DMS153 treated with DMSO at 0.1 percent for 48 hours (cell line): Measurements from ENCODE around the gene LPP.
"Not testable (repeated sequence)": the region's sequence is repeated elsewhere in the genome, so short reads cannot be mapped to it uniquely, and the experiment has no call there.

ENCODE experiments used
- DNase-seq: peaks from one replicate; lab custom pipeline; 2025; ENCODE audit not compliant: unreplicated experiment; lab: John Stamatoyannopoulos, UW

Gene LPP

DNA sequence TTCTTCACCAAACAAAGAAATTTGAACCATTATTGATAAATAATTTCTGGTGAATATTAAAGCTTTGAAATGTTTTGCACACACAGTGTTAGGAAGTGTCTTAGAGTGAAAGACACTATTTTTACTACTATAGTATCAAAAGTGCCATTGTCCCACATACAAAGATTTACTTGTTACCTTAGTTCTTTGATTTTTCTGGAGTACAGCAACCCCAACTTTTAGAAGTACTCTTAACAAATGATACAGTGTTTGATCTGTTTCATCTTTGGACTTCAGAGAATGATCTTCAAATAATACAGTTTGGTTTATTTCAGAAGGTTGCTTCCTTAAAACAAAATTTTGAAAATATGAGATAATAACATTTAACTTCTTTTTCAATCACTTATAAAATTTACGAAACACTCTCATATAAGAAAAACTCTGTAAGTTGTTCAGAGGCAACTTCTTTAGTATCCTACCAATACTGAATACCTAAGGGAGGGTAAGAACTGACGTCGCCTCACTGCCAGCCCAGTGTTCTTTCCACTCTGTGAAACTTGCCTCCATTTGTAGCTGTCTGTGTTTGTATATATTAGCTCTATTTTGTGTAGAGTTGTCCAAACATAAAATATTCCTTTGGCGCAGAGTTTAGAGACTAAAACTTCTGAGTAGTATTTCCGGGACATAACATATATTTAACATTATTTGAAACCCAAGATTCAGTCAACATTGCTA is 464.2 kb downstream of the LPP start:
- DNase-seq = no peak

DNA sequence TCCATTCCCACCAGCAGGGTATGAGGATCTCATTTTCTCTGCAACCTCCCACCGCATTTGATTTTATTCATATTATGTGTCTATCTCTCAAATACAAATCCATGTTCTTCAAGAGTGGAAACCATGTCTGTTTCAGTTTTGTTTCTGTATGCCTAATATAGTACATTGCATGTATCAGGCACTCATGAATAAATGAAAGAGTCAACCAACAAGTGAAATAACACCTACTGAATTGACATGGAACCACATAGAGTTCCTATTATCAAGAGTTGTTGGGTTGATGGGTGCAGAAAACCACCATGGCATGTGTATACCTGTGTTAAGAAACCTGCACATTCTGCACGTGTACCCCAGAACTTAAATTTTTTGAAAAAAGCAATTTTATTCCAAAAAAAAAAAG is 466.8 kb downstream of the LPP start:
- no peak for DNase-seq

DNA sequence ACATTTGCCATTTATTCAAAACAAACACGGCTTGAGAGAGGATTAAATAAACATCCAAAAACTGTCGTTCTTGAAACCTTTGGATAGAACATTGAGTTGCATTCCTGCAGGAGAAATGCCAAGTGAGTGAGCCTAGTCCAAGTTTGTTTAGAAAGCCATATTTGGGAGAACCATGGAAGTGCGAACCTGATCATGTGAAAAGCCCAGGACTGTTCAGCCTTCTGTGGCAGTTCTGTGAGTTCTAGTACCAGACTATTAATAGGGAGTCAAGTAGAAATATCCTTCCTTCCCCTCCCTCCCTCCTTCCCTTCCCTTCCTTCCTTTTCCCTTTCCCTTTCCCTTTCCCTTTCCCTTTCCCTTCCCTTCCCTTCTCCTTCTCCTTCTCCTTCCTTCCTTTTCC is 470.4 kb downstream of the LPP start:
- DNase-seq = no peak

DNA sequence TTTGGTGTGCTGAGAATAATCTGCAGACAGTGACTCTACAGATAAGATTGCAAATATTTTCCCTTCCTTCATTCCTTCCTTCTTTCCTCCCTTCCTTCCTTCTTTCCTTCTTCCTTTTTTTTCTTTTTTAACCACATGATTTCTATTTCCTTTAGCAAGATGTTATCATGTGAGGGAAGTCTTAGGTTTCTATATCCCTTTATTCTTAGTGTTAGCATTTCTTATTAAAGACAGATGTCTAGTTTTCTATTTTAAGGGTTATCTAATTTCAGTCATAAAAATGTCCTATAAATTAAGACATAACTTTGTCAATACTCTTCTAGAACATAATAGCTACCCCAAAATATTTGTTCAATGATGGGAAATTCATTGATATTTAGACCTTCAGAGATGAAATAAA is 470.9 kb downstream of the LPP start:
- DNase-seq = no peak

DNA sequence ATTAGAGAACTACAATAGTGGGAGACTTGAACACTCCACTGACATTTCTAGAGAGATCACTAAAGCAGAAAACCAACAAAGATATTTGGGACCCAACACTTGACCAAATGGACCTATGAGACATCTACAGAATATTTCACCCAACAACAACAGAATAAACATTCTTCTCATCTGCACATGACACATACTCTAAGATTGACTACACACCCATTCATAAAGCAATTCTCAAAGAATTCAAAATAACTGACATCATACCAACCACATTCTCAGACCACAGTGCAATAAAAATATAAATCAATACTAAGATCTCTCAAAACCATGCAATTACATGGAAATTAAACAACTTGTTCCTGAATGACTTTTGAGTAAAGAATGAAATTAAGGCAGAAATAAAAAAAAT is 473.7 kb downstream of the LPP start:
- DNase-seq = no peak

DNA sequence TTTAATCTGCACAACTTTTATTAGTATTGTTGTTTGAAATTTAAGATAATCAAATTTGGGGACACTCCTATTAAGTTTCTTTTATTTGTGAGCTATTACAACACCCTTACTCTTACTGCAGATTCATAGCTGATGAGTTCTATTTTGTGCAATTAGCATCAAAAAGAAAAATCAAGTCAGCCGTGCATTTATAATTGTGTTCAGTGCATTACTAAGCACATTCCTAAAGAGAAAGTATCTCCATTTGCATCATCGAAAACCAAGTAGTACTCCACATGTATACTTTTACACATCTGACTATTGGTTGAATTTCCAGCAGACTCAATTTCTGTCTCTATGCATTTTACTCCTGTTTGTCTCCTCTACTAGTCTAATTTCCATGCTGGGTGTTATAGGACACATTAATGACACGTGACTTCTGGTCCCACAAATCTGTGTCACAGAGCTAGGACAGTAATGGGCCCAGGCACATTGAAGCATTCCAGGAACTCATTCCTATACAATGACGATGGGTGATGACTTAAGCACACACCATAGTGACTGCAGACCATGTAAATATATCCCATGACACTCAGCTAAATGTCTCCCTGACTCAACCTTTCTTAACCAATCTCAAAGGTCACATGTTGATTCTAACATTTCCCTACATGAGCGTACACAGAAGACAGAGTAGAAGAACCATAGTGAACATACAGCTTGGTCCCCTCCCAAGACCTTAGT is 477.5 kb downstream of the LPP start:
- no peak for DNase-seq

DNA sequence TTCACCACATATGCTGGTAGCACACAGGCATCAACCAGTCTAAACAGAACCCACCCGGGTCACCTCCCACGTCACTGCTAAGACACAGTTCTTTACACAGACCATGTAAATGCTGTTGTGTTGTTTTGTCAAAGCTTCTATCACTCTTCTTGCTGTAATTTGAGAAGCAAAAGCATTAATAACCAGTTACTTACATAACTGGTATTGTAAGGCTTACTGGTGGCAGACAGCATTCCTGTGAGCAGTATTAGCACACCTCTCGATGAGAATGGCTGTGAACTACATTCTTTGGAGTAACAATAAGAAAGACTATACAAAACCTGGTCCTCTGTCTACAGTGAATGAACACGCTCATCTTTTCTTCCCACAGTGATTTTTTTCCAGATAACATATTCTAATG is 479.2 kb downstream of the LPP start:
- DNase-seq = no peak

DNA sequence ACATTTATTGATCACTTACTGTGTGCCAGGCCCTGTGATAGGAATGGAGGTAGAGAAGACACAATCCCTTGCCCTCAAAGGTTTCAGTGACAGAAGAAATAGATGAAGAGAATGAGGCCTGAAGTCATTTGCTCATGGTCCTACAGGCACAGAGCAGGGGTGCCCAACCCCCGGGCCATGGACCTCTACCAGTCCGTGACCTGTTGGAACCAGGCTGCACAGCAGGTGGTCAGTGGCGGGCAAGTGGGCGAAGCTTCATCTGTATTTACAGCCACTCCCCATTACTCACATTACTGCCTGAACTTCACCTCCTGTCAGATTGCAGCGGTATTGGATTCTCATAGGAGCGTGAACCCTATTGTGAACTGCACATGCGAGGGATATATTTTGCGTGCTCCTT is 480.3 kb downstream of the LPP start:
- DNase-seq = no peak

DNA sequence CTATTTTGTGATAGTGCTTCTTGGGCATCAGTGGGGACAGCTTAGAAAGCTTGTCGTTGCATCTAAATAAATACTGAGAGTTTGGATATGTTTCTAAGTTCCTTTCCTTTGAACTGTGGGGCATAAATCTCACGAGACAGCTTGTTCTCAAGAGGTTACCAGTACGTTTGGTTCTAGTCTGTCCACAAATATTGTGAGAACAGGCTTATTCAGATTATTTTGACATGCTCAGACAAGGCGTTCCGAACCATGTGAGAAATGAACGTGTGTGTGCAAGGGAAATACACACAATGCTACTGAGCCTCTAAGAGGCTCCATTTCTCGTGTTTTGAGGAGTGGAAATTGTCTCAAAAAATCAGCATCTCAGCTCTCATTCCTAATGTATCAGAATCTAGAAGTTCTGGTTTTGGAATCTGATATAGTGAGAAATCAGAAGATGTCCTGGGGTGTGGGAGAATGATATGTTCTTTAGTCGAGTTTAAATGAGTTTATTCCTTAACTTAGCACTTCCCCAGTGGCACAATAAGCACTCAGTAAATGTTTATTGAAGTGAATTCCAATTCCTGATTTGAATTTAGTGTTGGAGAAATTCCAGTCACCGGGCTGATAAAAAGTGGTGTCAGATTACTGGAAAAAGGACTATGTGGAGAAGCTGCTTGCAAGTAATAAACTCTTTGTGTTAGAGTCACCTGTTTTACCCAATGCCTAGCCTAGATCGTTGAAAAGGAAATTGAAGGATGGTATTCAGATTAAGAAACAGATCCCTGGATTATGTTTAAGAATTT is 481.5 kb downstream of the LPP start:
- DNase-seq = no peak

DNA sequence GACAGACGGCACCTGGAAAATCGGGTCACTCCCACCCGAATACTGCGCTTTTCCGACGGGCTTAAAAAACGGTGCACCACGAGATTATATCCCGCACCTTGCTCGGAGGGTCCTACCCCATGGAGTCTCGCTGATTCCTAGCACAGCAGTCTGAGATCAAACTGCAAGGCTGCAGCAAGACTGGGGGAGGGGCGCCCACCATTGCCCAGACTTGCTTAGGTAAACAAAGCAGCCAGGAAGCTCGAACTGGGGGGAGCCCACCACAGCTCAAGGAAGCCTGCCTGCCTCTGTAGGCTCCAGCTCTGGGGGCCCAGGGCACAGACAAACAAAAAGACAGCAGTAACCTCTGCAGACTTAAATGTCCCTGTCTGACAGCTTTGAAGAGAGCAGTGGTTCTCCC is 482.3 kb downstream of the LPP start:
- DNase-seq = not testable (repeated sequence)

DNA sequence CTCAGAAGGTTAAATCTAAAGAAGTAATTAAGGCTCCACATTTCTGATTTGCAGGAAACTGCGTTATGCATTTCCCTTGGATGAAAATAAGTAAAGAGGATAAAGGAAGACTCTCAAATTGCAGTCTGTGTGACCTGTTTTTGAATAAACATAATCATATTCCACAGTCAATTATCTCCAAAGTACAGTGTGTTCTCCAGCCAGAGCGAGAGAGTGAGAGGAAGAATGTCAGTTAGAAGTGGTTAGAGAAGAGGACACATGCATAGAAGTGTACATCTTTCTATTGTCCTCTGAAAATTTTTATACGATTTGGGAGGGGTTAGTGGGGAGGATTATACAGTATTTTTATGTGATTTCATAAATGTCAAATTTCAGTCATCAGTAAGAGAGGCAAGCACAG is 487.1 kb downstream of the LPP start:
- no peak for DNase-seq

DNA sequence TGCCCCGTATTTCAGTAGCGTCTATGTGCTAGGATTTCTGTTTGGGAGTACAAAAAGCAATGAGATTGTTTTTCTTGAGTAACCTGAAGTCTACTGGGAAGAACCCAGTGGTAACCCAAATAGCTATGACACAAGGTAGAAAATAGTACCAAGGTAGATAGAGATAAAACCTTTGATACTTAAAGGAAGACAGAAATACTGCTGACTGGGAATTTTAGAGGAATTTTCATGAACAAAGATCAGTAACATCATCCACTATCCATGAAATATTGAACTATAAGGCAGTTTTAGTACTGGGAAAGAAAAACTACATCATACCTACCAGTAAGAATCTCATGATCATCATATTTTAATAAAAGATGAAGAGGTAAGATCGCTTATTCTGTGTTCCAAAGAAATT is 489.8 kb downstream of the LPP start:
- DNase-seq = no peak

DNA sequence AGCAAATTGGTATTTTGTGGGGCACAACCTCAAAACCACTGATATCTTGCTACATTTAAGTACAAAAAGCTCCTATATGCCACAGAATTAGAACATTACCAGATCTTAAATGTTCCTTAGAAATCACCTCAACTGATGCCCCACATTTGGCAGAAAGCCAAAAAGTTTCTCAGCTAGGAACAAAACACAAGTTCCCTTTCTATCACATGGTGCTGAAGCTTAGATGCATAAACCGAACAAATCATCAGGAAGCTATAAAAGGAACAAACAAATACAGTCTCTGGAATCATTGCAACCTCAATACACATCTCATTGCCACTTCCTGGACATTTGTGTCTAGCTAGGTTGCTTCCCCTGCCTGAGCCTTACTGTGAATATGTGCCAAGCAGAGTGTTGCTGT is 492.6 kb downstream of the LPP start:
- DNase-seq = peak; percentile 26

DNA sequence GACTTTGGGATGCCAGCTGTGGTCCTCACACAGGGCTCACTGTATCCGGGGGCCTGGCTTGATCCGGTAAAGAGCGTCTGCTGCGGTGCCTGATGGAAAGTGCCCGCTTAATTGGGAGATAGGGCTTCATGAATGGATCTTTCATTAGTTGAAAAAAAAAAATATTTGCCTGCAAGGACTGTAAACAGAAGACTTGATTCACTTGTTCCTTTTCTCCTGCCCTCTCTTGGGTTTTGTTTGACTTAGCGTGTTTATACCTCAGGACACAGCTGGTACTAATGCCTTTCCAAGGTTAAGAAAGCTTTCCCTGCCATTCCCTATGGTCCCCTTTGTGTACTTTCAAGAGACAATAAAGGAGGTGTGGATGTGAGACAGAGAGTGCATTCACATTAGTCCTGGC is 493.3 kb downstream of the LPP start:
- DNase-seq = no peak

DNA sequence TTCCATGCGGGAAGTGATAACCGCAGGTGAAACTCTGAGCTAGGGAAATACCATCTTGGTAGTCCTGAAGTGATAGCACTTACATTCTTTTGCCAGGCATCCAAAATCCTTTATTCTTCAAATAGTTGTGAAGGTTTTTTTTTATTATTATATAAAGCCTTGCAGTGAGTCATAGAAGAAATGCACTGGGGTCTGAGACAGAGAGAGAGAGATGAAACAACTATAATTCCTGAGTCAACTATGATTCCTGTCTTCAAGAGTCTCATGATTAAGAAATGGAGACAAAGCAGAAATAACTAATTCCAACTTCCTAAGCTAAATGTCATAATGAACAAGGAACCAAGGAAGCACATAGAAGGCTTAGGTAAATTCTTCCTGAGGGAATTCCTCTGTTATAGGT is 495.6 kb downstream of the LPP start:
- no peak for DNase-seq

DNA sequence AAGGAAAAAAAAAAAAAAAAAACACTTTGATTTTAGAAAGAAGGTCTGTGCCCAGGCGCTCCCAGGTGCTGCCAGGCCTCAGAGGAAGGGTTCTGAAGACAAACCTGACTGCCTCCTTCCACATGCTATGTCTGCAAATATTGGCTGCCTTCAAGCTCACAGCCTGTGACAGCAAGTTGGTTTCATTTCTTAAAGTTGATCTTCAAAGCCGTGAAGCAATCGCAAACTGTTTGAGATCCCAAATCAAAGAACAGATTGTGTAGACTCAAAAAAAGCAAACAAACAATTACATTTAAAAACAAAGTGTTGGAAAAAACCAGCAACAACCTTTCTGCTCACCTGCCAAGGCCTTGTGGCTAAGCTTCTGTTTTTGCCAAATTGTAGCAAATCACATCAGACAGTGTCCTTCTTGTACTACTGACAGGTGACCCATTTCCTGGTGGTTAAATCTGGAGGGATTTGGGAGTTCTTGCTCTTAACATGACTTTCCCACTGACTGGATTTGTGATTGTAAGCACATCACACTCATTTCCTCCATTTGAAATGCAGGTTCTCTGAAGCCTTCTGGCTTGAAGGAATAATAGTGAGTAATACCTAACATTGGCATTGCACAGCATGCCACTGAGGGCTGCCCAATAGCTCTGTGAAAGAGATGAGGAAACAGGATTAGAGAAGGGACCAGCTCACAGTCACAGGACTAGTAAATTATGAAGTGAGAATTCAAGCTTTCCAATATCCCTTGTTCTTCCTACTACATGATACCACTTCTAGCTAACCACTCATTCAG is 502.4 kb downstream of the LPP start:
- DNase-seq = no peak

DNA sequence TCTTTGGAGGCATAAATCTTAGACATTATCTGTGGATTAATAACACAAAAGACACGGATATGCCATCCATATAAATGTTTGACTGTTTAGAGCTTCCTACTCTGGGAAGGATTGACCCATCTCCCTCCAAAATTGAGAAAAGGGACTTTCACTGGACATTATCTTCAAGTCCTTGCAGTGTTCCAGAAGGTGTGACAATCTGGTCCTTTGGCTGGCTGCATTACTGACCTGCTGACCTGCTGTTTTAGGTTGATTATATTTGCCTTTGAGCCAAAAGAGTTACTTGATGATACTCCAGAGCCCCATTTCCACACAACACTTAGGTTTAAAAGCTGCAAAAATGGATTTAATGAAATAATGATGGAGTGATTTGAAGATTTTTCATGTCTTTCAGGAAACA is 504.6 kb downstream of the LPP start:
- no peak for DNase-seq

DNA sequence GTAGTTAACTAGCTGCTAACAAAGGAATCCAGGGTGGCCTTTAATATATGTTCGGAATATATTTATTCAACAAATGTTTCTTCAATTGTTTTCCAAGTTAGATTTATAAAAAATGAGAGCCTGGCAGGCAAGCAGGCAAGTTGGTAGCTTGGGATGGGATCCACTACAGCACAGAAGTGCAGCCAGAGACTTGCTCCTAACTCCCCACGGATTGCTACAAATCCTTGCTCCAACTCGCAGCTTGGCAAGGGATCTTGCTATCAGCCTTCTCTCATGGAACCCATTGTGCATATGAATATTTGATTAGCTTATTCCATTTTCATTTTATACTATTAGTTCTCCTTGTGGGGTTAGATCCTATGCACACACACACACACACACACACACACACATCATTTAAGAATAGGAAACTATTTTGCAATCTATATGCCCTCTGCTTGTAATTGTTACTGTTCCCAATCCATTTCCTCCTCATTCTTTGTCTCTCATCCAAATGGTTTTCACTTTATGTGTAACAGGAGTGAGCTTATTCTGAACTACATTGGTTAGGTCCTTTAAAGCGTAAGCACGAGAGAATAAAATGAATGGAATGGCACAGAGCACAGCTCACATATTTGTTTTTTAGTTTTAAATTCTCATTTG is 505.6 kb downstream of the LPP start:
- no peak for DNase-seq

DNA sequence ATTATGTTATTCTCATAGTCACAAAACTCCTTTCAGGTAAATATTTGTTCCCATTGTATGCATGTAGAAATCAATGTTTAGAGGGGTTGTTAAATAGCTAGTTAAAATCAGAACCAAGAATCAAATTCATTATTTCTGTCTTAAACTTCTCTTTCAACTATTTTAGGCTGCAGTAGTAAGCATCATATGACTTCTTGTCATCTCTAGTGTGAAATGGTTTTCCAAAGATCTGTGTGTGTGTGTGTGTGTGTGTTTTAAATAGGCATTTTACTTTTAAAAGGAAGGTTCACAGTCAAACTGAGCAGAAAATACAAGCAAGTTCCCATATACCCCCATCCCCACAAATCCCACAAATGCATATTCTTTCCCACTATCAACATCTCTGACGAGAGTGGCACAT is 506.5 kb downstream of the LPP start:
- no peak for DNase-seq

DNA sequence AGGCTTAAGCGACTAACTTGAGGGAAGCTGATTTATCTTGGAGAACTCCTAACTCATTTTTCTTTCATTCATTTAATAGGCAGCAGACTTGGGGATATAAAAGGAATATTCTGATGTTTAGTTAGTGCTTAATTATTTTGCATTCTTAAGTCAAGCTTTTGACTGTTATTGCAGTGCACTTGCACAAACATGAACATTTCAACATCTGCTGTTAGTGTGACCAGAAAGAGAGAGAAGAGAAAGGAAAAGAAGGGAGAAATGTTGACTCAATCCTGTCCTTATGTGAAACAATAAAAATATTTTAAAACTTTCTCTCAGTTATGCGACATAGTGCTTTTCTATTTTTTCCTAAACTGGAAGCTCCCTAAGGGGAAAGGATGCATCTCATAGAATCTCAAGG is 507.8 kb downstream of the LPP start:
- DNase-seq = no peak

DNA sequence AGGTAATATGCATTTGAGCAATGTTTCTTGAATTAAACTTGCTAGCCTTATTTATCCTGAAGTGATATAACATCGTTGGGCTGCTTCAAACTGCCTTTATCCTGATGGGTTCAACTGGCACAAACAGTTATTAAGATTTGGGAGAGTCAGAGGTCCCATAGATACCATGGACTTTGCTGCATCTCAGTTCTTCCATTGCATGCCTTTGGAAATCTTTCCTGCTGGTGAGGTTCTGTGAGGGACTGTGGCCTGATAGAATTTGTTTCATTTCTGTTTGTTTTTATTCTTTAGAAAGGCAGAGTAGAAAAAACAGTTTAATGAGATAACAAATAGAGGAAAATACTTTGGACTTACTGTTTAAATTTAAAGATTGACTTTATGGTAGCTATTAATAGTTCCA is 508.3 kb downstream of the LPP start:
- no peak for DNase-seq
